ENCODE measurements around the gene ACER3. TPM values are rescaled to one million over a fixed set of nuclear protein-coding genes. Genes with fewer than 3 reads are reported as not detected.

The ACER3 gene
- total RNA-seq: 5.7 and 7.0 TPM in 2 replicates

GRCh38 chr11:76860539-76861475 lies at the start of gene ACER3:
ACER3 (plus strand) TSS chr11:76860918; CDS start chr11:76860977, 59 bp downstream.

GRCh38 chr11:77066229-77067042 lies 205.7 kb downstream of the ACER3 start, which contains the start of gene CAPN5:
CAPN5 (plus strand) TSS chr11:77066971; CDS start chr11:77084887, 17,916 bp downstream.

Other genes with a start within 250 kb of the ACER3 start
- 15.9 and 66.8 TPM in 2 replicates for gene LRRC32, start 190.2 kb upstream of the ACER3 start, total RNA-seq
- 14.1 and 19.5 TPM in 2 replicates for gene TSKU, start 77.6 kb upstream of the ACER3 start, total RNA-seq
- not detected in 2 replicates for gene B3GNT6, start 173.5 kb downstream of the ACER3 start, total RNA-seq
- gene CAPN5, start 206.1 kb downstream of the ACER3 start, total RNA-seq: 9.5 and 11.1 TPM in 2 replicates
- gene OMP, start 241.9 kb downstream of the ACER3 start, total RNA-seq: 0.43 TPM in 1 of 2 replicates, not detected in the other

Data from smooth muscle cell of bladder (primary cell).